WI38 (cell line): ENCODE measurements around the gene SLA2.
"Not testable (repeated sequence)": the region's sequence is repeated elsewhere in the genome, so short reads cannot be mapped to it uniquely, and the experiment has no call there.

Experiments
- H3K4me3 ChIP-seq: 2 replicates; pipeline ENCODE4 v1.5.1; 2011; ENCODE audit warnings: low read depth, mild to moderate bottlenecking, control low read depth, low read length
- TF ChIP-seq, protein P1 (sequence below): IDR thresholded peaks from 2 replicates; pipeline ENCODE4 v1.5.1; 2012; ENCODE audit warnings: low read depth, mild to moderate bottlenecking, control low read depth, low read length

Gene SLA2

GRCh38 chr20:36624068-36624943, 21.7 kb downstream of the SLA2 start:
- TF ChIP-seq, protein P1, sequence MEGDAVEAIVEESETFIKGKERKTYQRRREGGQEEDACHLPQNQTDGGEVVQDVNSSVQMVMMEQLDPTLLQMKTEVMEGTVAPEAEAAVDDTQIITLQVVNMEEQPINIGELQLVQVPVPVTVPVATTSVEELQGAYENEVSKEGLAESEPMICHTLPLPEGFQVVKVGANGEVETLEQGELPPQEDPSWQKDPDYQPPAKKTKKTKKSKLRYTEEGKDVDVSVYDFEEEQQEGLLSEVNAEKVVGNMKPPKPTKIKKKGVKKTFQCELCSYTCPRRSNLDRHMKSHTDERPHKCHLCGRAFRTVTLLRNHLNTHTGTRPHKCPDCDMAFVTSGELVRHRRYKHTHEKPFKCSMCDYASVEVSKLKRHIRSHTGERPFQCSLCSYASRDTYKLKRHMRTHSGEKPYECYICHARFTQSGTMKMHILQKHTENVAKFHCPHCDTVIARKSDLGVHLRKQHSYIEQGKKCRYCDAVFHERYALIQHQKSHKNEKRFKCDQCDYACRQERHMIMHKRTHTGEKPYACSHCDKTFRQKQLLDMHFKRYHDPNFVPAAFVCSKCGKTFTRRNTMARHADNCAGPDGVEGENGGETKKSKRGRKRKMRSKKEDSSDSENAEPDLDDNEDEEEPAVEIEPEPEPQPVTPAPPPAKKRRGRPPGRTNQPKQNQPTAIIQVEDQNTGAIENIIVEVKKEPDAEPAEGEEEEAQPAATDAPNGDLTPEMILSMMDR, result no peak
- H3K4me3 ChIP-seq, result no peak overlapping the region

- TF ChIP-seq, protein P1, result no peak
- H3K4me3 ChIP-seq, result no peak overlapping the region
Measured at GRCh38 chr20:36623444-36623843, 22.6 kb downstream of the SLA2 start.

GRCh38 chr20:36620917-36621316, 25.1 kb downstream of the SLA2 start:
- no peak overlapping the region for H3K4me3 ChIP-seq
- TF ChIP-seq, protein P1, result no peak

GRCh38 chr20:36614781-36615557, 31.0 kb downstream of the SLA2 start:
- no peak overlapping the region for H3K4me3 ChIP-seq
- TF ChIP-seq, protein P1, result no peak

- TF ChIP-seq, protein P1, result no peak
- no peak overlapping the region for H3K4me3 ChIP-seq
Measured at GRCh38 chr20:36613974-36614373, 32.0 kb downstream of the SLA2 start.

GRCh38 chr20:36611625-36612024, 34.4 kb downstream of the SLA2 start:
- TF ChIP-seq, protein P1, result no peak
- no peak overlapping the region for H3K4me3 ChIP-seq

DNA sequence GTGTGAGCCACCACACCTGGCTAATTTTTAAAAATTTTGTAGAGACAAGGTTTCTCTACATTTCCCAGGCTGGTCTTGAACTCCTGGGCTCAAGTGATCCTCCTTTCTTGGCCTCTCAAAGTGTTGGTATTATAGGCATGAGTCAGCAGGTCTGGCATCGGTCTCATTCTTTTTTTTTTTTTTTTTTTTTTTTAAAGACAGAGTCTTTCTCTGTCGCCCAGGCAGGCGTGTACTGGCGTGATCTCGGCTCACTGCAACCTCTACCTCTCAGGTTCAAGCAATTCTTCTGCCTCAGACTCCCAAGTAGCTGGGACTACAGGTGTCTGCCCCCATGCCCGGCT, 37.6 kb downstream of the SLA2 start:
- H3K4me3 ChIP-seq, result not testable (repeated sequence)
